NCI-H1417 treated with DMSO at 0.1 percent for 48 hours (cell line): ENCODE results near the gene CRKL.
"Not testable (repeated sequence)": the region's sequence is repeated elsewhere in the genome, so short reads cannot be mapped to it uniquely, and the experiment has no call there.

Experiments used
- DNase-seq: peaks from one replicate; lab custom pipeline; 2025; lab: John Stamatoyannopoulos, UW

The CRKL gene

GRCh38 chr22:20966883-20967696 lies 49.9 kb downstream of the CRKL start, which contains the start of gene AIFM3:
TSS of gene AIFM3 (plus strand) at chr22:20967255. CDS start at chr22:20967945, 690 bp downstream.
- no peak for DNase-seq

GRCh38 chr22:20967697-20968211 lies 50.5 kb downstream of the CRKL start:
- no peak for DNase-seq

- DNase-seq, result no peak
Measured at GRCh38 chr22:20968281-20968977, 51.2 kb downstream of the CRKL start.

GRCh38 chr22:20970939-20971657 lies 53.9 kb downstream of the CRKL start:
- no peak for DNase-seq

GRCh38 chr22:20972014-20972694 lies 54.9 kb downstream of the CRKL start:
- not testable (repeated sequence) for DNase-seq

GRCh38 chr22:20972933-20973577 lies 55.8 kb downstream of the CRKL start:
- no peak for DNase-seq

- no peak for DNase-seq
Measured at GRCh38 chr22:20973634-20974286, 56.6 kb downstream of the CRKL start.

GRCh38 chr22:20974336-20974955 lies 57.2 kb downstream of the CRKL start:
- DNase-seq, result no peak

- no peak for DNase-seq
Measured at GRCh38 chr22:20975541-20976290, 58.5 kb downstream of the CRKL start.

GRCh38 chr22:20976291-20976877 lies 59.2 kb downstream of the CRKL start:
- DNase-seq, result no peak

GRCh38 chr22:20977019-20977418 lies 59.8 kb downstream of the CRKL start:
- no peak for DNase-seq

- no peak for DNase-seq
Measured at GRCh38 chr22:20977516-20978170, 60.4 kb downstream of the CRKL start.

GRCh38 chr22:20978419-20978818 lies 61.2 kb downstream of the CRKL start:
- no peak for DNase-seq

- DNase-seq, result no peak
Measured at GRCh38 chr22:20979243-20979809, 62.1 kb downstream of the CRKL start.

GRCh38 chr22:20979940-20980453 lies 62.8 kb downstream of the CRKL start:
- DNase-seq, result no peak

- DNase-seq, result no peak
Measured at GRCh38 chr22:20980523-20980922, 63.3 kb downstream of the CRKL start.

GRCh38 chr22:20980938-20981722 lies 63.9 kb downstream of the CRKL start:
- no peak for DNase-seq
